ENCODE results near the gene CHTF8.

CHTF8 gene

DNA sequence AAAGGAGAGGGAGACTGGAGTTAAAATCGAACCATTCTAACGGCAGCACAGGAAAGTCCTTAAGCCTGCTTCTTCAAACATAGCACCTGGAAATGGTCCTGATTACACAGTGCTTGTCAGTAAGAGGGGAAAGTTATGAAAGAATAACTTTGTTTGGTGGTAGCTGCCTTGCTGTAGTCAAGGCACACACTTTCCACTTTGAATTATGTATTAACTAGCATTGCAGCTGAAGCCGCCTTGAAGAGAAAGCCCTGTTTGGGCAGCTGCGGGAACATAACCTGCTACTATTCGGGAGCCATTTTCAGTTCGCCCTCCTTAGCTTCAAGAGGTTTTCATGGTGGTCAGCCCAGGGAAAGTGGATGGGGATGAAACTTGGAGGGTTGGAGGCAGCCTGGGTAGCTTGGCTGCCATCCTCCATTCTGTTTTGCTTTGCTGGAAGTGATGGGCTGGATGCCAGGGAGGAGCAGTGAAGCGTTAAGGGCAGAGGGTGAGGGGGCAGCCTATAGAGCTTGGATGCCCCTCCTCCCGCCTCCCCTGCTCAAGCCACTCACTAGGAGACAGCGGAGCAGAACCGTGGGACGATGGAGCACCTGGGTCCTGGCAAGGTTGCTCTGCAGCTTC, 32.2 kb downstream of the CHTF8 start:
- Histone ChIP-seq H3K36me3 (ENCODE audit: low read depth) (no peaks in the 10 kb centered on the region), H3K4me3 (ENCODE audit: severe bottlenecking) (no peak overlapping the region), H3K27me3 (ENCODE audit: insufficient read depth, poor library complexity, severe bottlenecking) (no peaks in the 10 kb centered on the region), H3K4me1 (ENCODE audit: insufficient read depth, poor library complexity, severe bottlenecking) (peaks cover 3% of the 10 kb centered on the region), H3K9me3 (ENCODE audit: severe bottlenecking) (no peaks in the 10 kb centered on the region), H3K27ac (ENCODE audit: poor library complexity, severe bottlenecking) (no peak overlapping the region)
- TF ChIP-seq, protein P1, sequence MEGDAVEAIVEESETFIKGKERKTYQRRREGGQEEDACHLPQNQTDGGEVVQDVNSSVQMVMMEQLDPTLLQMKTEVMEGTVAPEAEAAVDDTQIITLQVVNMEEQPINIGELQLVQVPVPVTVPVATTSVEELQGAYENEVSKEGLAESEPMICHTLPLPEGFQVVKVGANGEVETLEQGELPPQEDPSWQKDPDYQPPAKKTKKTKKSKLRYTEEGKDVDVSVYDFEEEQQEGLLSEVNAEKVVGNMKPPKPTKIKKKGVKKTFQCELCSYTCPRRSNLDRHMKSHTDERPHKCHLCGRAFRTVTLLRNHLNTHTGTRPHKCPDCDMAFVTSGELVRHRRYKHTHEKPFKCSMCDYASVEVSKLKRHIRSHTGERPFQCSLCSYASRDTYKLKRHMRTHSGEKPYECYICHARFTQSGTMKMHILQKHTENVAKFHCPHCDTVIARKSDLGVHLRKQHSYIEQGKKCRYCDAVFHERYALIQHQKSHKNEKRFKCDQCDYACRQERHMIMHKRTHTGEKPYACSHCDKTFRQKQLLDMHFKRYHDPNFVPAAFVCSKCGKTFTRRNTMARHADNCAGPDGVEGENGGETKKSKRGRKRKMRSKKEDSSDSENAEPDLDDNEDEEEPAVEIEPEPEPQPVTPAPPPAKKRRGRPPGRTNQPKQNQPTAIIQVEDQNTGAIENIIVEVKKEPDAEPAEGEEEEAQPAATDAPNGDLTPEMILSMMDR (IDR thresholded peaks at IDR 0.05; ENCODE audit: poor library complexity, severe bottlenecking): no peak
- DNase-seq (ENCODE audit: low spot score): no peak
- no peak for ATAC-seq (ENCODE audit: low read depth)

DNA sequence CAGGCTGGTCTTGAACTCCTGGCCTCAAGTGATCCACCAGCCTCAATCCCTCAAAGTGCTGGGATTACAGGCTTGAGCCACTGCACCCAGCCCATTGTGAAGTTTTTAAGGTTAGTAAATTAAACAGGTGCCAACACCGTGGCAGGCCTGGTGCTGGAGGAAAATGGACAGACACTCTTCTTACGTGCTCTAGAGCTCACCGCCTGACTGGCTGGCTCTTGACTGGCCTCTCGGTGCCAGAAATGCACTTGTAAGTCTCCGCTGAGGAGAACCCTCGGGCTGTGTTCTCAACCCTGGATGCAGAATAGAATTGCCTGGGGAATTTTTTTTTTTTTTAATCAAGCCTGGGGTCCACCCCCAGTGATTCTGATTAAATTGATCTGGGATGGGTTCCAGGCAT, 37.2 kb downstream of the CHTF8 start:
- H3K4me3 ChIP-seq (ENCODE audit: severe bottlenecking): no peak overlapping the region
- TF ChIP-seq, protein P1 (IDR thresholded peaks at IDR 0.05; ENCODE audit: poor library complexity, severe bottlenecking): no peak
- DNase-seq (ENCODE audit: low spot score) (no peak), ATAC-seq (ENCODE audit: low read depth) (no peak)
- H3K27me3 ChIP-seq (ENCODE audit: insufficient read depth, poor library complexity, severe bottlenecking): no peaks in the 10 kb centered on the region
- no peaks in the 10 kb centered on the region for H3K36me3 ChIP-seq (ENCODE audit: low read depth)
- H3K27ac ChIP-seq (ENCODE audit: poor library complexity, severe bottlenecking): no peak overlapping the region
- H3K4me1 ChIP-seq (ENCODE audit: insufficient read depth, poor library complexity, severe bottlenecking): no peaks in the 10 kb centered on the region
- no peaks in the 10 kb centered on the region for H3K9me3 ChIP-seq (ENCODE audit: severe bottlenecking)

DNA sequence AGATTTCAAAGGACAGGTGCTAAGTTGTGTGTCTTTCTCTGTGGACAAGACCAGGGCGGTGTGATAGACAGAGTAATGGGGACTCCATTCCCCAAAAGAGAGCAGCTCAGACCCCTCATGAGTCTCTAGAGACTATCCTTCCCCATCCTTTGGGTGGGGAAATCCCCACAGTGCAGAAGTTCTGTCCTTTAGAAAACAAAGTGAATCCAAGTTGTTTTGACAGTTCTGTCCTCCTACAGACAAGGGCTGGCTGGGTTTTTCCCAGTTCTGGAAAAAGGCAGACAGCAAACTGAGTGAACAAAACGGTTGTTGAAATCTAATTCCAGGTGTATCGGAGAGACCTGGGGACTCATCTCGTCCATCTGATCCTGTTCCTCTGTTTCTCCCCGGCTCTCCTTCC, 37.9 kb downstream of the CHTF8 start:
- no peaks in the 10 kb centered on the region for H3K27me3 ChIP-seq (ENCODE audit: insufficient read depth, poor library complexity, severe bottlenecking)
- H3K9me3 ChIP-seq (ENCODE audit: severe bottlenecking): no peaks in the 10 kb centered on the region
- ATAC-seq (ENCODE audit: low read depth) (no peak), DNase-seq (ENCODE audit: low spot score) (no peak)
- no peaks in the 10 kb centered on the region for H3K36me3 ChIP-seq (ENCODE audit: low read depth)
- peaks cover 2% of the 10 kb centered on the region for H3K4me1 ChIP-seq (ENCODE audit: insufficient read depth, poor library complexity, severe bottlenecking)
- TF ChIP-seq, protein P1 (IDR thresholded peaks at IDR 0.05; ENCODE audit: poor library complexity, severe bottlenecking): no peak
- H3K4me3 ChIP-seq (ENCODE audit: severe bottlenecking): no peak overlapping the region
- no peak overlapping the region for H3K27ac ChIP-seq (ENCODE audit: poor library complexity, severe bottlenecking)

DNA sequence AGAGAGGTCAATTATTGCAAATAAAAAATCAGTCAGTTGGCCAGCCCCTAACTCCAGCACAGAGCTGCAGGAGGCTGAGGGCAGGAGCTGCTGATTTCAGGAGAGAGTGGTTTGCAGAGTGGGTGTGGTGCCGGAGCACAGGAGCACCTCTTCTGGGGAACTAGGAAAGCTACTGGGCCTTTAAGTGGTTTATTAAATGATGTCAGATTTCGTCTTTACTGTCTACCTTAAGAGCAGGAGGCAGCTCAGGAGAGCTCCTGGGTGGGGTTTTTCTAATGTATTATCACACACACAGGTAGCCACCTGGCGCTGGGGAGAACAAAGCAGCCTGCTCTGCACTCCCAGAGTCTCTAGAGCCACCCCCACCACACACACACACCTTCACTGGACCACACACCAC, 38.4 kb downstream of the CHTF8 start:
- DNase-seq (ENCODE audit: low spot score): no peak
- H3K27me3 ChIP-seq (ENCODE audit: insufficient read depth, poor library complexity, severe bottlenecking): no peaks in the 10 kb centered on the region
- no peak for ATAC-seq (ENCODE audit: low read depth)
- no peak overlapping the region for H3K27ac ChIP-seq (ENCODE audit: poor library complexity, severe bottlenecking)
- H3K36me3 ChIP-seq (ENCODE audit: low read depth): no peaks in the 10 kb centered on the region
- peaks cover 8% of the 10 kb centered on the region for H3K4me1 ChIP-seq (ENCODE audit: insufficient read depth, poor library complexity, severe bottlenecking)
- no peaks in the 10 kb centered on the region for H3K9me3 ChIP-seq (ENCODE audit: severe bottlenecking)
- TF ChIP-seq, protein P1 (IDR thresholded peaks at IDR 0.05; ENCODE audit: poor library complexity, severe bottlenecking): no peak
- no peak overlapping the region for H3K4me3 ChIP-seq (ENCODE audit: severe bottlenecking)

DNA sequence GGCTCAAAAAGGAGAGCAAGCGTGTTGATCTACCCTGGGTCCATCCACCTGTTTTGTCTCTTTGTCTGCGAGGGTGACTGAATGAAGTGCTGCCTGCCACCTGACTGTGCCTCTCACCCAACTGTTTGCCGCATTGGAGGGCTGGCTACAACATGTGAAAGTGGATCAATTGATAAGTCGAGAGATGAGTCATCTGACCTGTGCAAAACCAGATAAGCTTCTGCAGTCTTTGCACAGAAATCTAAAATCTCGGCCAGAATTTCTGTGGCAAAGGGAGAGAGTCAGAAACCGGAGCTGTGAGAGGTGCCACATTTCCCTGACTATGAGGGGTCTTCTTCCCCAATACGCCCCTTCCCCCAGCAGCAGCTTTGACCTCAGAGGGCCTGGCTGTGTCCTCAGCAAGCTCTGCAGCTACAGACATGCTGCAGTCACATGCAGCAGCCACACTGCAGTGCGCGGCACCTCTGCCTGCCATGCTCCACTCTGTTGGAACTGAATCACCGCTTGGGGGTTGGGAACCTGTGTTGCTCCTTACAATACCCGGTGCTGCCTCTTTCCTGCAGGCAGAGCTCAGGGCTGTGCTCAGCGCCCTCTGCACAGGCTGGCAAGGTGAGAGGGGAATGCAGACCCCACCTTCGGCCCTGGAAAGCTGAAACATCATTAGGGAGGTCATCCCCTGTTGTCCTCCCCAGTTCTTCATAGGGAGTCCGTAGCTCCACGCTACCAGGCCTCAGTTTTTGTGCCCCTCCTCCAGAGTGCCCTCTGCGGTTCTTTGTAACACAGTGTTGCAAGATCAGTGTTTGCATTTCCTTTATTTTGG, 43.1 kb downstream of the CHTF8 start:
- Histone ChIP-seq H3K36me3 (ENCODE audit: low read depth) (no peaks in the 10 kb centered on the region), H3K4me3 (ENCODE audit: severe bottlenecking) (no peak overlapping the region), H3K4me1 (ENCODE audit: insufficient read depth, poor library complexity, severe bottlenecking) (peaks cover 9% of the 10 kb centered on the region), H3K27ac (ENCODE audit: poor library complexity, severe bottlenecking) (no peak overlapping the region), H3K27me3 (ENCODE audit: insufficient read depth, poor library complexity, severe bottlenecking) (no peaks in the 10 kb centered on the region), H3K9me3 (ENCODE audit: severe bottlenecking) (no peaks in the 10 kb centered on the region)
- DNase-seq (ENCODE audit: low spot score) (no peak), ATAC-seq (ENCODE audit: low read depth) (peak; percentile 90)
- TF ChIP-seq, protein P1 (IDR thresholded peaks at IDR 0.05; ENCODE audit: poor library complexity, severe bottlenecking): no peak

All from RWPE2 (cell line).